HCT116 (cell line): ENCODE results near the gene NFKB2.

Experiments
- ATF3 ChIP-seq: IDR thresholded peaks from 2 replicates; pipeline ENCODE4 v1.6.1; 2012
- CBX3 ChIP-seq: IDR thresholded peaks from 2 replicates; pipeline ENCODE4 v1.6.1; 2012; ENCODE audit warnings: low read depth
- CTCF ChIP-seq, 3 experiments: fragments of 200-600 bp in 1 of 3; sonication (generic) in 1 of 3; IDR thresholded peaks in 2 of 3; conservative IDR thresholded peaks in 1 of 3; 2 replicates each; pipeline ENCODE4 v1.5.1; 2012 to 2017; ENCODE audit warnings: low read depth in 2 of 3, low read length in 2 of 3, antibody characterized with exemption in 1 of 3, borderline replicate concordance in 1 of 3, control low read depth in 1 of 3, mild to moderate bottlenecking in 1 of 3, mixed read lengths in 1 of 3, mixed run types in 1 of 3, moderate library complexity in 1 of 3; ENCODE audit not compliant: insufficient read depth in 1 of 3
- EZH2 ChIP-seq: fragments of 200-600 bp; sonication (generic); IDR thresholded peaks from 2 replicates; pipeline ENCODE4 v1.6.1; 2017; ENCODE audit warnings: antibody characterized with exemption, mixed run types
- EZH2phosphoT487 ChIP-seq: fragments of 200-600 bp; IDR thresholded peaks from 2 replicates; pipeline ENCODE4 v1.6.1; 2018; ENCODE audit warnings: antibody characterized with exemption, borderline replicate concordance
- JUND ChIP-seq: IDR thresholded peaks from 2 replicates; pipeline ENCODE4 v1.6.1; 2012
- MAX ChIP-seq: IDR thresholded peaks from 2 replicates; pipeline ENCODE4 v1.6.1; 2012
- POLR2A ChIP-seq: IDR thresholded peaks from 2 replicates; pipeline ENCODE4 v1.7.0; 2011; ENCODE audit warnings: borderline replicate concordance; ENCODE audit not compliant: insufficient read depth, insufficient read length; ENCODE audit errors: extremely low read depth
- POLR2AphosphoS5 ChIP-seq: IDR thresholded peaks from 2 replicates; pipeline ENCODE4 v1.6.1; 2011; ENCODE audit warnings: mild to moderate bottlenecking, low read depth, low read length, moderate library complexity
- SIN3A ChIP-seq: IDR thresholded peaks from 2 replicates; pipeline ENCODE4 v1.6.1; 2012; ENCODE audit warnings: low read depth
- SP1 ChIP-seq: IDR thresholded peaks from 2 replicates; pipeline ENCODE4 v1.6.1; 2012; ENCODE audit warnings: low read depth
- TCF7L2 ChIP-seq: IDR thresholded peaks from 2 replicates; pipeline ENCODE4 v1.7.0; 2011; ENCODE audit warnings: borderline replicate concordance, inconsistent platforms; ENCODE audit not compliant: insufficient read depth, insufficient read length; ENCODE audit errors: extremely low read depth
- YY1 ChIP-seq: IDR thresholded peaks from 2 replicates; pipeline ENCODE4 v1.6.1; 2011; ENCODE audit warnings: low read length, low read depth, moderate library complexity, mild to moderate bottlenecking; ENCODE audit not compliant: insufficient replicate concordance; ENCODE audit errors: extremely low read depth
- ZFX ChIP-seq: fragments of 450-650 bp; IDR thresholded peaks from 2 replicates; pipeline ENCODE4 v1.6.1; 2017

GRCh38 chr10:102421757-102422512 lies 26.4 kb downstream of the NFKB2 start:
- TF ChIP-seq POLR2A (no peak), CTCF (IDR thresholded peaks at IDR 0.05 in 2 of 3, conservative IDR thresholded peaks at IDR 0.05 in 1 of 3; ENCODE audit: borderline replicate concordance in 1 of 3, insufficient read depth in 1 of 3, low read depth in 2 of 3, low read length in 2 of 3) (no peak), SP1 (no peak), YY1 (no peak), EZH2phosphoT487 (no peak), CBX3 (no peak), ZFX (no peak), POLR2AphosphoS5 (no peak; the same call in 1 of the 2 replicates), TCF7L2 (no peak), EZH2 (no peak), MAX (no peak), JUND (no peak), SIN3A (no peak), ATF3 (no peak)
